ENCODE results near the gene GLIS2. TPM values are rescaled to one million over a fixed set of nuclear protein-coding genes. Genes with fewer than 3 reads are reported as not detected.

GLIS2 gene
- total and polyA plus RNA-seq, 2 of the 4 experiments (the other 2 are of a cell fraction): 0.36 to 8.4 TPM

- TF ChIP-seq MAZ (IDR thresholded peaks at IDR 0.05; ENCODE audit: borderline replicate concordance, low read depth, low read length): no peak
- no peak for TF ChIP-seq FOS (IDR thresholded peaks at IDR 0.05; ENCODE audit: low read depth, low read length)
- TF ChIP-seq CEBPB (IDR thresholded peaks at IDR 0.05; ENCODE audit: low read depth, low read length): no peak
- no peak for TF ChIP-seq CTCF (conservative IDR thresholded peaks at IDR 0.05; ENCODE audit: low read depth, low read length)
- TF ChIP-seq BHLHE40 (IDR thresholded peaks at IDR 0.05; ENCODE audit: low read depth, low read length): no peak
- TF ChIP-seq NFE2L2 (IDR thresholded peaks at IDR 0.05; ENCODE audit: low read depth, low read length): no peak
- TF ChIP-seq RFX5 (IDR thresholded peaks at IDR 0.05; ENCODE audit: low read depth, low read length): no peak
- no peak for TF ChIP-seq SMC3 (IDR thresholded peaks at IDR 0.05; ENCODE audit: low read depth, low read length)
- no peak for TF ChIP-seq MAFK (IDR thresholded peaks at IDR 0.05; ENCODE audit: low read depth, low read length)
- TF ChIP-seq RCOR1 (IDR thresholded peaks at IDR 0.05; ENCODE audit: insufficient replicate concordance, low read length): no peak
- CTCF ChIA-PET: interaction anchor here (1.4 kb wide), 1 partner anchor 83 kb away, joined by 3 read pairs; no protein-coding TSS in a partner anchor
- no TSS peak for BruUV-seq (replicated peaks)
- Histone ChIP-seq H2AK9ac (replicated peaks; ENCODE audit: low read depth, low read length, poor library complexity) (no peak overlapping the region), H3K4me3 (ENCODE audit: insufficient read depth, low read depth, low read length) (no peak overlapping the region), H2AK5ac (ENCODE audit: low read depth, low read length) (no peak overlapping the region), H2BK5ac (ENCODE audit: low read depth, low read length, poor library complexity, severe bottlenecking) (no peak overlapping the region), H3K79me1 (ENCODE audit: low read depth in 1 of 2, low read length in 2 of 2) (peaks cover 16 to 65% of the 10 kb centered on the region in 2 experiments), H2BK120ac (ENCODE audit: low read depth, low read length) (no peak overlapping the region), H3K4ac (ENCODE audit: low read depth, low read length) (no peak overlapping the region), H3K56ac (ENCODE audit: extremely low read depth, insufficient read depth, low read length) (no peak overlapping the region), H2BK20ac (ENCODE audit: low read depth, low read length) (no peak overlapping the region), H3K4me1 (ENCODE audit: control insufficient read depth, insufficient read depth, low read length) (peaks cover 7% of the 10 kb centered on the region; the same call in 1 of the 2 replicates), H3K4me2 (ENCODE audit: low read depth, low read length) (no peak overlapping the region), H3K18ac (ENCODE audit: low read depth, low read length) (no peak overlapping the region), H3K14ac (replicated peaks; ENCODE audit: low read depth, low read length) (no peak overlapping the region), H3K27me3 (ENCODE audit: control insufficient read depth, insufficient read depth, low read length) (no peaks in the 10 kb centered on the region), H3K36me3 (ENCODE audit: control insufficient read depth, insufficient read depth, low read length) (peaks cover 50% of the 10 kb centered on the region), H2BK15ac (ENCODE audit: low read depth, low read length) (no peak overlapping the region), H3K9me1 (ENCODE audit: insufficient read depth, low read length) (no peaks in the 10 kb centered on the region), H3K27ac (ENCODE audit: insufficient read depth, low read length) (no peak overlapping the region), H4K91ac (ENCODE audit: insufficient read depth, low read depth, low read length) (no peak overlapping the region), H3K9me3 (ENCODE audit: control insufficient read depth, insufficient read depth, low read length) (no peaks in the 10 kb centered on the region), H3K23ac (ENCODE audit: low read depth, low read length) (no peak overlapping the region), H4K8ac (ENCODE audit: low read depth in 2 of 2, low read length in 2 of 2) (no peak overlapping the region), H2AFZ (replicated peaks; ENCODE audit: low read length, poor library complexity) (no peak overlapping the region), H3K9ac (ENCODE audit: low read depth, low read length) (no peak overlapping the region), H4K20me1 (ENCODE audit: insufficient read depth, low read length) (peaks cover 54% of the 10 kb centered on the region), H4K5ac (ENCODE audit: low read depth, low read length) (no peak overlapping the region)
- in situ Hi-C loops (cut with MboI; ENCODE audit: low sequenced_read_pairs) (loop anchor here (10.0 kb wide), 1 partner anchor 352 kb away; no protein-coding TSS in a partner anchor), intact Hi-C loops (cut with micrococcal nuclease) (no loop called here), dilution Hi-C loops (cut with HindIII; ENCODE audit: low sequenced_read_pairs, unreplicated experiment) (no loop called here)
- POLR2A ChIA-PET (ENCODE audit: unreplicated experiment): interaction anchor here (0.6 kb wide), 1 partner anchor 264 kb away, joined by 3 read pairs; no protein-coding TSS in a partner anchor
- ATAC-seq (ENCODE audit: low read depth) (no peak), DNase-seq (no peak)
- WGBS, 2 experiments (ENCODE audit: extremely low coverage in 2 of 2, insufficient read length in 1 of 2): 91% methylated on average over 26 of the region's 41 CpGs; no CpG with 5 or more reads in 1 of the 2 experiments
These were observed 21.1 kb downstream of the GLIS2 start for GRCh38 chr16:4336701-4337539.

Data from IMR-90 (cell line).